H9 (cell line): ENCODE measurements around the gene MCHR1. TPM values are rescaled to one million over a fixed set of nuclear protein-coding genes. Genes with fewer than 3 reads are reported as not detected.
"Not testable (repeated sequence)": the region's sequence is repeated elsewhere in the genome, so short reads cannot be mapped to it uniquely, and the experiment has no call there.

ENCODE experiments used
- DNase-seq: peaks from one replicate; pipeline ENCODE4 v3.0.0-alpha.2; 2017
- H2AFZ ChIP-seq: one replicate; pipeline ENCODE4 v1.6.1; 2013; ENCODE audit warnings: mild to moderate bottlenecking, low read length, control low read depth, moderate library complexity
- H2AK5ac ChIP-seq: 2 replicates; pipeline ENCODE4 v1.6.1; 2013; ENCODE audit warnings: low read length, control low read depth, mixed read lengths; ENCODE audit not compliant: insufficient read length
- H2BK120ac ChIP-seq: one replicate; pipeline ENCODE4 v1.6.1; 2013; ENCODE audit warnings: low read depth, mild to moderate bottlenecking, low read length, control low read depth, inconsistent platforms; ENCODE audit not compliant: poor library complexity, severe bottlenecking
- H2BK12ac ChIP-seq: 2 replicates; pipeline ENCODE4 v1.6.1; 2013; ENCODE audit warnings: low read length, control low read depth, mixed read lengths, low read depth; ENCODE audit not compliant: insufficient read length
- H2BK15ac ChIP-seq: 2 replicates; pipeline ENCODE4 v1.6.1; 2013; ENCODE audit warnings: low read depth, low read length, control low read depth
- H2BK20ac ChIP-seq: one replicate; pipeline ENCODE4 v1.6.1; 2013; ENCODE audit warnings: low read depth, mild to moderate bottlenecking, low read length, control low read depth, inconsistent platforms; ENCODE audit not compliant: poor library complexity, severe bottlenecking
- H2BK5ac ChIP-seq: 2 replicates; pipeline ENCODE4 v1.6.1; 2013; ENCODE audit warnings: low read length, control low read depth, mixed read lengths; ENCODE audit not compliant: insufficient read length
- H3K14ac ChIP-seq: 2 replicates; pipeline ENCODE4 v1.6.1; 2013; ENCODE audit warnings: low read length, control low read depth; ENCODE audit not compliant: insufficient read depth
- H3K18ac ChIP-seq: 2 replicates; pipeline ENCODE4 v1.6.1; 2013; ENCODE audit warnings: low read depth, mild to moderate bottlenecking, mixed read lengths, low read length, control low read depth; ENCODE audit not compliant: insufficient read length
- H3K23ac ChIP-seq: 2 replicates; pipeline ENCODE4 v1.6.1; 2013; ENCODE audit warnings: low read length, control low read depth, mixed read lengths, low read depth; ENCODE audit not compliant: insufficient read length
- H3K23me2 ChIP-seq: 2 replicates; pipeline ENCODE4 v1.6.1; 2013; ENCODE audit warnings: low read depth, mild to moderate bottlenecking, mixed read lengths, low read length, control low read depth; ENCODE audit not compliant: insufficient read length, poor library complexity, severe bottlenecking
- H3K27ac ChIP-seq: 2 replicates; pipeline ENCODE4 v1.5.1; 2013; ENCODE audit warnings: low read length, control low read depth, mixed read lengths, low read depth; ENCODE audit not compliant: insufficient read length
- H3K27me3 ChIP-seq: 2 replicates; pipeline ENCODE4 v1.6.1; 2013; ENCODE audit warnings: low read length, control low read depth, inconsistent platforms; ENCODE audit not compliant: insufficient read depth
- H3K4ac ChIP-seq: 2 replicates; pipeline ENCODE4 v1.6.1; 2013; ENCODE audit warnings: low read depth, mild to moderate bottlenecking, control low read depth, inconsistent platforms, low read length, moderate library complexity
- H3K4me1 ChIP-seq: 2 replicates; pipeline ENCODE4 v1.6.1; 2013; ENCODE audit warnings: low read length, control low read depth, inconsistent platforms; ENCODE audit not compliant: insufficient read depth
- H3K4me2 ChIP-seq: 2 replicates; pipeline ENCODE4 v1.6.1; 2013; ENCODE audit warnings: low read length, control low read depth, mixed read lengths; ENCODE audit not compliant: insufficient read length, insufficient read depth
- H3K56ac ChIP-seq: 2 replicates; pipeline ENCODE4 v1.6.1; 2013; ENCODE audit warnings: low read depth, mild to moderate bottlenecking, mixed read lengths, low read length, control low read depth; ENCODE audit not compliant: insufficient read length
- H3K79me1 ChIP-seq: 2 replicates; pipeline ENCODE4 v1.6.1; 2013; ENCODE audit warnings: low read depth, mild to moderate bottlenecking, moderate library complexity, low read length, control low read depth, inconsistent platforms; ENCODE audit not compliant: insufficient read depth, poor library complexity, severe bottlenecking
- H3K79me2 ChIP-seq: 2 replicates; pipeline ENCODE4 v1.6.1; 2013; ENCODE audit warnings: low read length, control low read depth, inconsistent platforms; ENCODE audit not compliant: insufficient read depth
- H3K9ac ChIP-seq: 2 replicates; pipeline ENCODE4 v1.6.1; 2013; ENCODE audit warnings: low read length, control low read depth, mixed read lengths; ENCODE audit not compliant: insufficient read length; ENCODE audit errors: extremely low read depth
- H3K9me3 ChIP-seq: one replicate; pipeline ENCODE4 v1.6.1; 2013; ENCODE audit warnings: low read depth, low read length, inconsistent platforms; ENCODE audit not compliant: control insufficient read depth
- H3T11ph ChIP-seq: one replicate; pipeline ENCODE4 v1.6.1; 2013; ENCODE audit warnings: mild to moderate bottlenecking, low read length, control low read depth, inconsistent platforms
- H4K20me1 ChIP-seq: one replicate; pipeline ENCODE4 v1.6.1; 2013; ENCODE audit not compliant: control insufficient read depth, insufficient read length, insufficient read depth
- H4K5ac ChIP-seq: 2 replicates; pipeline ENCODE4 v1.6.1; 2013; ENCODE audit warnings: low read depth, mild to moderate bottlenecking, mixed read lengths, low read length, control low read depth; ENCODE audit not compliant: insufficient read length
- H4K8ac ChIP-seq: replicated peaks from 2 replicates; pipeline ENCODE4 v1.6.1; 2013; ENCODE audit warnings: low read length, control low read depth, mixed read lengths, low read depth; ENCODE audit not compliant: insufficient read length
- H4K91ac ChIP-seq: 2 replicates; pipeline ENCODE4 v1.6.1; 2013; ENCODE audit warnings: low read depth, mild to moderate bottlenecking, moderate library complexity, mixed read lengths, low read length, control low read depth; ENCODE audit not compliant: insufficient read length
- H3K27ac Mint-ChIP-seq, 3 experiments: 2 replicates in 2 of 3; 3 replicates in 1 of 3; pipeline ENCODE4 v1.8.0; 2020 to 2021; ENCODE audit warnings: mixed read lengths in 3 of 3, mild to moderate bottlenecking in 1 of 3, moderate library complexity in 1 of 3
- H3K27me3 Mint-ChIP-seq: 2 replicates; pipeline ENCODE4 v1.8.0; 2021; ENCODE audit warnings: low read depth, mild to moderate bottlenecking, moderate library complexity, mixed read lengths
- H3K36me3 Mint-ChIP-seq, 3 experiments: 2 replicates in 2 of 3; 3 replicates in 1 of 3; pipeline ENCODE4 v1.8.0; 2020 to 2021; ENCODE audit warnings: low read depth in 3 of 3, mixed read lengths in 3 of 3; ENCODE audit not compliant: insufficient read depth in 1 of 3
- H3K4me1 Mint-ChIP-seq, 2 experiments: 2 replicates each; pipeline ENCODE4 v1.8.0; 2020; ENCODE audit warnings: mixed read lengths in 2 of 2
- H3K4me3 Mint-ChIP-seq, 2 experiments: 2 replicates in 1 of 2; 3 replicates in 1 of 2; pipeline ENCODE4 v1.8.0; 2020 to 2021; ENCODE audit warnings: mild to moderate bottlenecking in 2 of 2, mixed read lengths in 2 of 2, moderate library complexity in 1 of 2
- H3K9me3 Mint-ChIP-seq, 2 experiments: 2 replicates in 1 of 2; 3 replicates in 1 of 2; pipeline ENCODE4 v1.8.0; 2020; ENCODE audit warnings: mild to moderate bottlenecking in 2 of 2, mixed read lengths in 2 of 2, moderate library complexity in 1 of 2
- WGBS: extraction: QIAGEN DNeasy Blood & Tissue Kit; methylation state at CpG from one replicate; pipeline ENCODE4 v1.1.7; 2013; ENCODE audit warnings: missing lambda C conversion rate, low lambda C conversion rate, mixed read lengths; ENCODE audit not compliant: insufficient read length; ENCODE audit errors: extremely low coverage; 5-methylcytosine and 5-hydroxymethylcytosine counted together
- total RNA-seq: library from RNA; stranded (reverse); gene quantifications from 2 replicates; pipeline ENCODE4 v1.2.1, GENCODE V29; 2021

MCHR1 gene
- total RNA-seq, 1 experiment from 2014 or later: 2.9 TPM

GRCh38 chr22:40656651-40657050 is 22.6 kb upstream of the MCHR1 start:
- not testable (repeated sequence) for H3K27ac ChIP-seq, H3K79me1 ChIP-seq, H2BK12ac ChIP-seq, DNase-seq, H3K4me3 Mint-ChIP-seq, H3K27me3 Mint-ChIP-seq, H3K9me3 Mint-ChIP-seq, H2BK120ac ChIP-seq, H3K79me2 ChIP-seq, H3K14ac ChIP-seq, H3K23ac ChIP-seq, H3K9me3 ChIP-seq, H3T11ph ChIP-seq, H4K91ac ChIP-seq, H2BK5ac ChIP-seq, H3K27ac Mint-ChIP-seq, H2AK5ac ChIP-seq, H3K56ac ChIP-seq, H3K36me3 Mint-ChIP-seq, H2BK20ac ChIP-seq, H3K4ac ChIP-seq, H3K27me3 ChIP-seq, H4K20me1 ChIP-seq, H2BK15ac ChIP-seq, H3K4me2 ChIP-seq, H4K5ac ChIP-seq, H3K4me1 ChIP-seq, H3K23me2 ChIP-seq, H3K18ac ChIP-seq, H4K8ac ChIP-seq, H3K9ac ChIP-seq, H2AFZ ChIP-seq
- no CpG with 5 or more reads among the region's 10 CpGs for WGBS
- H3K4me1 Mint-ChIP-seq: peaks cover 10 to 16% of the 10 kb centered on the region in 2 experiments
